ENCODE data around the gene PITPNC1.
"Not testable (repeated sequence)": the region's sequence is repeated elsewhere in the genome, so short reads cannot be mapped to it uniquely, and the experiment has no call there.

- TF ChIP-seq CTCF (IDR thresholded peaks at IDR 0.05); EZH2 (IDR thresholded peaks at IDR 0.05; ENCODE audit: borderline replicate concordance, insufficient read depth, low read depth, low read length, poor library complexity, severe bottlenecking): not testable (repeated sequence)
These were observed 38.7 kb upstream of the PITPNC1 start for GRCh38 chr17:67338353-67338752.
